Endothelial cell of umbilical vein (primary cell): ENCODE measurements around the gene SH3GL3. TPM values are rescaled to one million over a fixed set of nuclear protein-coding genes. Genes with fewer than 3 reads are reported as not detected.

Experiments used
- BruUV-seq: library from RNA; stranded (reverse); fragments of 400-500 nt; replicated peaks from 2 replicates; lab custom pipeline; 2021; lab: Mats Ljungman, UMichigan
- CTCF ChIA-PET: fragments of 300-600, 350-600 bp; sonication (Branson Sonifier 250); formaldehyde crosslinking; loops from one replicate; lab custom pipeline; 2021; ENCODE audit warnings: antibody characterized with exemption, inconsistent platforms; lab: Charles Lee
- POLR2A ChIA-PET: fragments of 300-600, 350-600 bp; sonication (Branson Sonifier 250); formaldehyde crosslinking; loops from one replicate; lab custom pipeline; 2021; ENCODE audit warnings: antibody characterized with exemption, inconsistent platforms; lab: Charles Lee
- DNase-seq: peaks from one replicate; pipeline ENCODE4 v3.0.0-alpha.2; 2011; ENCODE audit warnings: low read depth, low spot score
- FAIRE-seq: peaks from 2 replicates; lab custom pipeline; 2011; peaks lifted over from hg19 to GRCh38; lab: Jason Lieb, UNC
- H2AFZ ChIP-seq: 2 replicates; pipeline ENCODE4 v1.6.0; 2012; ENCODE audit warnings: low read depth, low read length, control low read depth, inconsistent platforms
- H3K27ac ChIP-seq: 2 replicates; pipeline ENCODE4 v1.5.1; 2011; ENCODE audit warnings: low read depth, mild to moderate bottlenecking, control low read depth, low read length, moderate library complexity; ENCODE audit not compliant: insufficient read depth
- H3K27me3 ChIP-seq, 2 experiments: 2 replicates each; pipeline versions ENCODE4 v1.6.0 to v1.6.1; 2011; ENCODE audit warnings: low read length in 2 of 2, mixed read lengths in 1 of 2; ENCODE audit not compliant: control insufficient read depth in 2 of 2, insufficient read depth in 2 of 2
- H3K36me3 ChIP-seq, 2 experiments: 2 replicates in 1 of 2; 3 replicates in 1 of 2; pipeline ENCODE4 v1.5.1; 2011; ENCODE audit warnings: low read length in 2 of 2, mild to moderate bottlenecking in 1 of 2, moderate library complexity in 1 of 2; ENCODE audit not compliant: control insufficient read depth in 2 of 2, insufficient read depth in 2 of 2; ENCODE audit errors: extremely low read depth in 1 of 2
- H3K4me1 ChIP-seq: 3 replicates; pipeline ENCODE4 v1.5.1; 2011; ENCODE audit warnings: mild to moderate bottlenecking, low read length; ENCODE audit not compliant: control insufficient read depth, insufficient read depth; ENCODE audit errors: extremely low read depth
- H3K4me2 ChIP-seq: 2 replicates; pipeline ENCODE4 v1.6.1; 2011; ENCODE audit warnings: low read length, control low read depth, mixed read lengths; ENCODE audit not compliant: insufficient read depth
- H3K4me3 ChIP-seq, 3 experiments: fragments of 200-600 bp in 1 of 3; sonication (generic), shearing (Covaris generic) in 1 of 3; replicated peaks in 1 of 3; 2 replicates each; pipeline ENCODE4 v1.5.1; 2011 to 2016; ENCODE audit warnings: control low read depth in 3 of 3, low read length in 3 of 3, mild to moderate bottlenecking in 2 of 3, inconsistent platforms in 1 of 3, low read depth in 1 of 3, moderate library complexity in 1 of 3; ENCODE audit not compliant: insufficient read depth in 1 of 3
- H3K79me2 ChIP-seq: 2 replicates; pipeline ENCODE4 v1.6.0; 2012; ENCODE audit warnings: low read length, inconsistent platforms; ENCODE audit not compliant: control insufficient read depth, insufficient read depth
- H3K9ac ChIP-seq: replicated peaks from 2 replicates; pipeline ENCODE3; 2011; ENCODE audit warnings: low read length, control low read depth; ENCODE audit not compliant: insufficient read depth; ENCODE audit errors: extremely low read depth
- H3K9me1 ChIP-seq: replicated peaks from 3 replicates; pipeline ENCODE4 v1.6.0; 2011; ENCODE audit warnings: mild to moderate bottlenecking, low read length; ENCODE audit not compliant: control insufficient read depth, insufficient read depth; ENCODE audit errors: extremely low read depth
- H3K9me3 ChIP-seq: replicated peaks from 2 replicates; pipeline ENCODE4 v1.5.1; 2012; ENCODE audit warnings: low read length, inconsistent platforms; ENCODE audit not compliant: control insufficient read depth, insufficient read depth
- H4K20me1 ChIP-seq: replicated peaks from 2 replicates; pipeline ENCODE3; 2011; ENCODE audit warnings: mild to moderate bottlenecking, low read length; ENCODE audit not compliant: control insufficient read depth, insufficient read depth; ENCODE audit errors: extremely low read depth
- CTCF ChIP-seq, 2 donors: IDR thresholded peaks; 1 replicate in 1 of 2; 2 replicates in 1 of 2; pipeline ENCODE4 v1.5.1; 2011; ENCODE audit warnings: low read length in 2 of 2, mild to moderate bottlenecking in 2 of 2, moderate library complexity in 2 of 2, control low read depth in 1 of 2, inconsistent platforms in 1 of 2, low read depth in 1 of 2; ENCODE audit not compliant: insufficient read depth in 1 of 2; ENCODE audit errors: extremely low read depth in 1 of 2
- EZH2 ChIP-seq: IDR thresholded peaks from 2 replicates; pipeline ENCODE4 v1.6.1; 2012; ENCODE audit warnings: borderline replicate concordance, low read depth, mild to moderate bottlenecking, moderate library complexity, low read length, inconsistent platforms; ENCODE audit not compliant: severe bottlenecking
- FOS ChIP-seq: IDR thresholded peaks from 2 replicates; pipeline ENCODE4 v1.6.1; 2011; ENCODE audit warnings: mild to moderate bottlenecking, low read length, moderate library complexity, borderline replicate concordance; ENCODE audit not compliant: insufficient read depth
- GATA2 ChIP-seq: IDR thresholded peaks from 2 replicates; pipeline ENCODE4 v1.7.0; 2011; ENCODE audit warnings: low read depth, mild to moderate bottlenecking, moderate library complexity, mixed read lengths, low read length; ENCODE audit not compliant: insufficient read length, insufficient read depth
- JUN ChIP-seq: IDR thresholded peaks from 2 replicates; pipeline ENCODE4 v1.6.1; 2011; ENCODE audit warnings: borderline replicate concordance, low read depth; ENCODE audit not compliant: insufficient read length, insufficient read depth
- MAX ChIP-seq: IDR thresholded peaks from 2 replicates; pipeline ENCODE4 v1.6.1; 2011; ENCODE audit not compliant: insufficient read depth, insufficient read length
- MYC ChIP-seq: IDR thresholded peaks from one replicate; pipeline ENCODE4 v1.6.1; 2011; ENCODE audit warnings: mild to moderate bottlenecking, low read depth, low read length
- POLR2A ChIP-seq: IDR thresholded peaks from 2 replicates; pipeline ENCODE4 v1.6.1; 2012; ENCODE audit warnings: low read depth, mild to moderate bottlenecking, control low read depth, low read length
- POLR2AphosphoS5 ChIP-seq: IDR thresholded peaks from 2 replicates; pipeline ENCODE4 v1.6.1; 2012; ENCODE audit warnings: low read depth, mild to moderate bottlenecking, control low read depth, low read length, moderate library complexity; ENCODE audit not compliant: insufficient read depth
- dilution Hi-C: fragments of 300-500 bp; cut with MboI; formaldehyde crosslinking; loops from one replicate; pipeline ENCODE4 v1.15.0; 2019; ENCODE audit warnings: low sequenced_read_pairs; ENCODE audit not compliant: extremely low pct_ligation_motif_present
- intact Hi-C: fragments of 100-400 bp; cut with micrococcal nuclease; formaldehyde crosslinking; loops from one replicate; pipeline ENCODE4 v1.10.0; 2022
- polyA plus RNA-seq, 4 experiments: library from polyadenylated mRNA; depleted of rRNA in 3 of 4; stranded (reverse) in 3 of 4; unstranded in 1 of 4; fragments of >200 nt; gene quantifications; 2 replicates each; pipeline versions ENCODE4 v1.2.1 to v1.2.3, GENCODE V29; 2011 to 2012; ENCODE audit warnings: missing spikeins in 1 of 4
- total RNA-seq: library from RNA; stranded (reverse); gene quantifications from 2 replicates; pipeline ENCODE4 v1.2.3, GENCODE V29; 2021

SH3GL3 gene
- total and polyA plus RNA-seq, 2 donors (not counting 3 experiments of a cell fraction or from before 2014, with no cell fraction given) = not detected

- BruUV-seq = no TSS peak
- no peak for FAIRE-seq
Measured at GRCh38 chr15:83610901-83611685, 164.0 kb downstream of the SH3GL3 start.

More at GRCh38 chr15:83610901-83611685, 164.0 kb downstream of the SH3GL3 start:
- POLR2A ChIA-PET = no interaction called here
- Histone ChIP-seq H3K9me3 (no peaks in the 10 kb centered on the region), H3K4me1 (no peaks in the 10 kb centered on the region), H3K27ac (no peak overlapping the region), H3K36me3 (no peaks in the 10 kb centered on the region), H2AFZ (no peak overlapping the region), H3K4me2 (no peak overlapping the region), H3K9ac (no peak overlapping the region), H3K9me1 (no peaks in the 10 kb centered on the region), H3K27me3 (no peaks in the 10 kb centered on the region), H3K4me3 (no peak overlapping the region), H3K79me2 (no peaks in the 10 kb centered on the region), H4K20me1 (no peaks in the 10 kb centered on the region)
- dilution Hi-C loops (no loop called here), intact Hi-C loops (no loop called here)
- CTCF ChIA-PET = no interaction called here
- no peak for TF ChIP-seq GATA2
- no peak for TF ChIP-seq EZH2
- no peak for TF ChIP-seq MAX
- no peak for TF ChIP-seq JUN
- TF ChIP-seq CTCF (IDR thresholded peaks at IDR 0.05; ENCODE audit: extremely low read depth in 1 of 2, insufficient read depth in 1 of 2, low read depth in 1 of 2, low read length in 2 of 2) = no peak
- no peak for TF ChIP-seq POLR2A
- TF ChIP-seq POLR2AphosphoS5 = no peak
- TF ChIP-seq MYC = no peak
- no peak for TF ChIP-seq FOS
- no peak for DNase-seq
